A549 (cell line): ENCODE results near the gene INHBC.

ENCODE experiments used
- CTCF ChIP-seq: fragments of >200 bp; sonication (Bioruptor Twin); formaldehyde crosslinking; IDR thresholded peaks from 3 replicates; pipeline ENCODE4 v1.5.1; 2016
- FOSL2 ChIP-seq, 2 experiments: fragments of 450-650 bp in 1 of 2; fragments of >200 bp in 1 of 2; sonication (Bioruptor Twin) in 1 of 2; formaldehyde crosslinking; IDR thresholded peaks; 2 replicates each; pipeline versions ENCODE4 v1.5.0 to v1.6.1; 2016 to 2020; ENCODE audit warnings: mild to moderate bottlenecking in 1 of 2, moderate library complexity in 1 of 2
- JUNB ChIP-seq: fragments of >200 bp; sonication (Bioruptor Twin); formaldehyde crosslinking; IDR thresholded peaks from 2 replicates; pipeline ENCODE4 v1.6.1; 2016
- POLR2A ChIP-seq: IDR thresholded peaks from 2 replicates; pipeline ENCODE4 v1.6.1; 2012; ENCODE audit warnings: mild to moderate bottlenecking, low read length
- RCOR1 ChIP-seq: fragments of 150-350 bp; IDR thresholded peaks from 2 replicates; pipeline ENCODE4 v1.6.1; 2014; ENCODE audit warnings: antibody characterized with exemption, low read length, low read depth
- SMC3 ChIP-seq: fragments of >200 bp; sonication (Bioruptor Twin); formaldehyde crosslinking; IDR thresholded peaks from 3 replicates; pipeline ENCODE4 v1.6.1; 2018; ENCODE audit warnings: inconsistent platforms
- ZNF302 ChIP-seq: fragments of 250-450 bp; sonication (Bioruptor Pico); IDR thresholded peaks from 2 replicates; pipeline ENCODE4 v1.9.0; 2021; ENCODE audit warnings: inconsistent platforms, mild to moderate bottlenecking, moderate library complexity

DNA sequence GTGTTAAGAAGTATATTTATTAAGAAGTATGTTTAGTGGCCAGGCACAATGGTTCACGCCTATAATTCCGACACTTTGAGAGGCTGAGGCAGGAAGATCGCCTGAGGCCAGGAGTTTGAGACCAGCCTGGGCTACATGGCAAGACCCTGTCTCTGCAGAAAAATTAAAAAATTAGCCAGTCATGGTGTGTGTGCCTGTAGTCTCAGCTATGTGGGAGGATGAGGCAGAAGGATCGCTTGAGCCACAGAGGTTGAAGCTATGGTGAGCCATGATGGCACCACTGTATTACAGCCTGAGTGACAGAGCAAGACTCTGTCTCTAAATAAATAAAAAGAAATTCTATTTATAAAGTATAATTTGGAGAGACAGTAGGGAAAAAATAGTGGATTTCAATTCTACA is 24.1 kb upstream of the INHBC start:
- TF ChIP-seq RCOR1 (no peak), CTCF (no peak), ZNF302 (no peak), POLR2A (no peak), JUNB (no peak), FOSL2 (IDR thresholded peaks at IDR 0.05) (no peak), FOSL2 (CRISPR knock-in tag; IDR thresholded peaks at IDR 0.05) (no peak), SMC3 (no peak)
